ENCODE results near the gene SEPTIN11. TPM values are rescaled to one million over a fixed set of nuclear protein-coding genes. Genes with fewer than 3 reads are reported as not detected.

SEPTIN11 gene
- polyA plus RNA-seq, 1 donor (not counting 4 experiments of a cell fraction or from before 2014, with no cell fraction given) = 99.3 TPM

DNA sequence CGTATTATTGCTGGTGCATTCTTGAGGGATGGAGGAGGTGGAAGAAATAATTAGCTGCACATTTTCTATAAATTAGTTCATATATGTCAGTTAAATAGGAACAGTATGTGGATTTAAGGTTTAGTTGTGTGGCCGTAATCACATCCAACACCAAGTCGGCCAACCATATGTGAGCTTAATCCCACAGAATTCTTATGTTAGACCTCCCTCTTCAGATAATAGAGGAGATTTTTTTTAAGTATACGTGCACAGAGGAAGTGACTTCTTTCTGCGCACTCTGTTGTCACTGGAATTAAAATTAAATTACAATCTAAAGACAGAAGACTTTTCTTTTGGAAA lies 2.1 kb downstream of the SEPTIN11 start:
- FAIRE-seq (no peak), DNase-seq (ENCODE audit: low read depth, low spot score) (no peak)
- Histone ChIP-seq H3K79me2 (ENCODE audit: control insufficient read depth, insufficient read depth, low read length) (peaks cover 69% of the 10 kb centered on the region), H4K20me1 (ENCODE audit: control insufficient read depth, extremely low read depth, insufficient read depth, low read length) (no peaks in the 10 kb centered on the region), H2AFZ (ENCODE audit: control insufficient read depth, low read length) (no peak overlapping the region), H3K9me1 (ENCODE audit: control insufficient read depth, extremely low read depth, insufficient read depth, low read length) (no peaks in the 10 kb centered on the region), H3K4me2 (ENCODE audit: control insufficient read depth, extremely low read depth, insufficient read depth, low read depth, low read length) (peak overlapping the region; percentile 87), H3K4me3 (ENCODE audit: control insufficient read depth in 2 of 3, extremely low read depth in 1 of 3, insufficient read depth in 2 of 3, low read depth in 1 of 3, low read length in 3 of 3) (peak overlapping the region in 2 of 3 experiments; percentile 92 to 99), H3K36me3 (ENCODE audit: control insufficient read depth in 2 of 2, extremely low read depth in 1 of 2, insufficient read depth in 2 of 2, low read length in 2 of 2) (peaks cover 0 to 1% of the 10 kb centered on the region in 2 experiments), H3K9ac (ENCODE audit: control insufficient read depth, extremely low read depth, insufficient read depth, low read length) (no peak overlapping the region), H3K27ac (ENCODE audit: control insufficient read depth, insufficient read depth, low read length) (no peak overlapping the region), H3K4me1 (ENCODE audit: control insufficient read depth, extremely low read depth, insufficient read depth, low read length) (peaks cover 17% of the 10 kb centered on the region), H3K27me3 (ENCODE audit: control insufficient read depth, extremely low read depth, insufficient read depth, low read length) (no peaks in the 10 kb centered on the region), H3K9me3 (ENCODE audit: control insufficient read depth, low read depth, low read length) (no peaks in the 10 kb centered on the region)
- dilution Hi-C loops (cut with MboI; ENCODE audit: extremely low pct_ligation_motif_present, low sequenced_read_pairs) = no loop called here
- TF ChIP-seq, protein P1, sequence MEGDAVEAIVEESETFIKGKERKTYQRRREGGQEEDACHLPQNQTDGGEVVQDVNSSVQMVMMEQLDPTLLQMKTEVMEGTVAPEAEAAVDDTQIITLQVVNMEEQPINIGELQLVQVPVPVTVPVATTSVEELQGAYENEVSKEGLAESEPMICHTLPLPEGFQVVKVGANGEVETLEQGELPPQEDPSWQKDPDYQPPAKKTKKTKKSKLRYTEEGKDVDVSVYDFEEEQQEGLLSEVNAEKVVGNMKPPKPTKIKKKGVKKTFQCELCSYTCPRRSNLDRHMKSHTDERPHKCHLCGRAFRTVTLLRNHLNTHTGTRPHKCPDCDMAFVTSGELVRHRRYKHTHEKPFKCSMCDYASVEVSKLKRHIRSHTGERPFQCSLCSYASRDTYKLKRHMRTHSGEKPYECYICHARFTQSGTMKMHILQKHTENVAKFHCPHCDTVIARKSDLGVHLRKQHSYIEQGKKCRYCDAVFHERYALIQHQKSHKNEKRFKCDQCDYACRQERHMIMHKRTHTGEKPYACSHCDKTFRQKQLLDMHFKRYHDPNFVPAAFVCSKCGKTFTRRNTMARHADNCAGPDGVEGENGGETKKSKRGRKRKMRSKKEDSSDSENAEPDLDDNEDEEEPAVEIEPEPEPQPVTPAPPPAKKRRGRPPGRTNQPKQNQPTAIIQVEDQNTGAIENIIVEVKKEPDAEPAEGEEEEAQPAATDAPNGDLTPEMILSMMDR (optimal IDR thresholded peaks at IDR 0.05 in 1 of 3, IDR thresholded peaks at IDR 0.05 in 1 of 3, conservative IDR thresholded peaks at IDR 0.05 in 1 of 3; ENCODE audit: extremely low read depth in 1 of 3, insufficient read depth in 2 of 3, low read length in 3 of 3) = no peak
- TF ChIP-seq EZH2 (IDR thresholded peaks at IDR 0.05; ENCODE audit: low read length) = no peak

DNA sequence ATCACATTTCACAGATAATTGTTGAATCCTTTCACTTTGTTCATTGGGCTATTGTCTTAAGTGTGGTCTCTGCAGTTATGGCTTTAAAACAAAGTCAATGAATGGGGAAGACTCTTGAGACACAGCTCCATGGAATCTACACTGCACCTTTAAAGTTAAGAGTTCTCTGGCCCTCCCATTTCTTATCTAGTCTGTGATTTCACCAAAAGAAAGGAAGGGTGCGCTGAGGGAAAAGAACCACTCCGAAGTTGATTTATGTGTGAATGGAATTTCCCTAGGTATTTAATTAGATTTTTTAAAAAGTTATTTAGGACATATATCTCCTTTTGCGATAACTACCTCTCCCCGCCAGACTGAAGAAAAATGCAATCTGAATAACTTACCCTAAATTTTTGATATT lies 2.5 kb downstream of the SEPTIN11 start:
- Histone ChIP-seq H3K4me1 (ENCODE audit: control insufficient read depth, extremely low read depth, insufficient read depth, low read length) (peaks cover 17% of the 10 kb centered on the region), H4K20me1 (ENCODE audit: control insufficient read depth, extremely low read depth, insufficient read depth, low read length) (no peaks in the 10 kb centered on the region), H3K27ac (ENCODE audit: control insufficient read depth, insufficient read depth, low read length) (no peak overlapping the region), H3K9me3 (ENCODE audit: control insufficient read depth, low read depth, low read length) (no peaks in the 10 kb centered on the region), H2AFZ (ENCODE audit: control insufficient read depth, low read length) (no peak overlapping the region), H3K9ac (ENCODE audit: control insufficient read depth, extremely low read depth, insufficient read depth, low read length) (no peak overlapping the region), H3K4me3 (ENCODE audit: control insufficient read depth in 2 of 3, extremely low read depth in 1 of 3, insufficient read depth in 2 of 3, low read depth in 1 of 3, low read length in 3 of 3) (no peak overlapping the region), H3K79me2 (ENCODE audit: control insufficient read depth, insufficient read depth, low read length) (peaks cover 72% of the 10 kb centered on the region), H3K9me1 (ENCODE audit: control insufficient read depth, extremely low read depth, insufficient read depth, low read length) (no peaks in the 10 kb centered on the region), H3K36me3 (ENCODE audit: control insufficient read depth in 2 of 2, extremely low read depth in 1 of 2, insufficient read depth in 2 of 2, low read length in 2 of 2) (peaks cover 0 to 1% of the 10 kb centered on the region in 2 experiments), H3K4me2 (ENCODE audit: control insufficient read depth, extremely low read depth, insufficient read depth, low read depth, low read length) (peak overlapping the region; percentile 87), H3K27me3 (ENCODE audit: control insufficient read depth, extremely low read depth, insufficient read depth, low read length) (no peaks in the 10 kb centered on the region)
- DNase-seq (ENCODE audit: low read depth, low spot score) (no peak), FAIRE-seq (no peak)
- TF ChIP-seq EZH2 (IDR thresholded peaks at IDR 0.05; ENCODE audit: low read length) = no peak
- TF ChIP-seq, protein P1 (optimal IDR thresholded peaks at IDR 0.05 in 1 of 3, IDR thresholded peaks at IDR 0.05 in 1 of 3, conservative IDR thresholded peaks at IDR 0.05 in 1 of 3; ENCODE audit: extremely low read depth in 1 of 3, insufficient read depth in 2 of 3, low read length in 3 of 3) = no peak
- dilution Hi-C loops (cut with MboI; ENCODE audit: extremely low pct_ligation_motif_present, low sequenced_read_pairs) = no loop called here

All from keratinocyte (primary cell).